HEK293T (cell line): ENCODE measurements around the gene PATE3.

Experiments used
- ARNT ChIP-seq: fragments of 450-650 bp; IDR thresholded peaks from 2 replicates; pipeline ENCODE4 v1.6.1; 2017; ENCODE audit warnings: mild to moderate bottlenecking
- BHLHE40 ChIP-seq: fragments of 450-650 bp; IDR thresholded peaks from 2 replicates; pipeline ENCODE4 v1.6.1; 2016; ENCODE audit warnings: mild to moderate bottlenecking, moderate library complexity, borderline replicate concordance
- ELF4 ChIP-seq: fragments of 450-650 bp; IDR thresholded peaks from 2 replicates; pipeline ENCODE4 v1.6.1; 2017; ENCODE audit warnings: antibody characterized with exemption
- FOXA1 ChIP-seq: fragments of 450-650 bp; IDR thresholded peaks from 2 replicates; pipeline ENCODE4 v1.6.1; 2016; ENCODE audit warnings: mild to moderate bottlenecking
- FOXM1 ChIP-seq: fragments of 450-650 bp; IDR thresholded peaks from 2 replicates; pipeline ENCODE4 v1.6.1; 2017; ENCODE audit warnings: mild to moderate bottlenecking, borderline replicate concordance
- L3MBTL2 ChIP-seq: fragments of 450-650 bp; conservative IDR thresholded peaks from 2 replicates; pipeline ENCODE4 v1.6.1; 2016; ENCODE audit warnings: mild to moderate bottlenecking
- NFRKB ChIP-seq: fragments of 450-650 bp; IDR thresholded peaks from 2 replicates; pipeline ENCODE4 v1.6.1; 2016; ENCODE audit warnings: mild to moderate bottlenecking, moderate library complexity
- SP1 ChIP-seq: fragments of 450-650 bp; IDR thresholded peaks from 2 replicates; pipeline ENCODE4 v1.6.1; 2017
- TARDBP ChIP-seq: fragments of 450-650 bp; IDR thresholded peaks from 2 replicates; pipeline ENCODE4 v1.6.1; 2016
- ZNF384 ChIP-seq: fragments of 450-650 bp; IDR thresholded peaks from 2 replicates; pipeline ENCODE4 v1.6.1; 2016

- TF ChIP-seq FOXM1 (no peak), BHLHE40 (no peak), ZNF384 (no peak), L3MBTL2 (no peak), TARDBP (no peak), ARNT (no peak), FOXA1 (no peak), SP1 (no peak), ELF4 (no peak), NFRKB (no peak)
These were observed 3.2 kb upstream of the PATE3 start for GRCh38 chr11:125784678-125785077.
